Lung (tissue), 12 donors: ENCODE data around the gene IRF7. TPM values are rescaled to one million over a fixed set of nuclear protein-coding genes. Genes with fewer than 3 reads are reported as not detected.
A peak's percentile ranks its signal among the peaks of the same experiment; 100 is the strongest.
"Not testable (repeated sequence)": the region's sequence is repeated elsewhere in the genome, so short reads cannot be mapped to it uniquely, and the experiment has no call there.

ENCODE experiments used
- ATAC-seq: fragments of 200-7000 bp; cut with Tn5 transposase; one replicate; pipeline ENCODE4 v1.9.1; 2020; ENCODE audit warnings: moderate number of reproducible peaks; ENCODE audit not compliant: insufficient read depth, low FRiP score
- DNase-seq, 3 donors: peaks; one replicate each; pipeline ENCODE4 v3.0.0-alpha.2; 2013 to 2017
- H3K27ac ChIP-seq, 2 donors: one replicate each; pipeline ENCODE4 v1.5.1; 2013; ENCODE audit warnings: mild to moderate bottlenecking in 2 of 2, moderate library complexity in 2 of 2, control low read depth in 1 of 2, inconsistent platforms in 1 of 2, low read depth in 1 of 2, low read length in 1 of 2
- H3K27me3 ChIP-seq, 3 donors: one replicate each; pipeline ENCODE4 v1.5.1; 2013; ENCODE audit warnings: low read length in 2 of 3; ENCODE audit not compliant: control insufficient read depth in 3 of 3, insufficient read depth in 3 of 3
- H3K36me3 ChIP-seq, 4 donors: one replicate each; pipeline ENCODE4 v1.5.1; 2013; ENCODE audit warnings: low read length in 4 of 4, mild to moderate bottlenecking in 1 of 4, moderate library complexity in 1 of 4; ENCODE audit not compliant: control insufficient read depth in 4 of 4, insufficient read depth in 4 of 4
- H3K4me1 ChIP-seq, 5 donors: one replicate each; pipeline ENCODE4 v1.5.1; 2013; ENCODE audit warnings: low read length in 5 of 5, mild to moderate bottlenecking in 2 of 5, moderate library complexity in 1 of 5; ENCODE audit not compliant: control insufficient read depth in 5 of 5, insufficient read depth in 5 of 5
- H3K4me3 ChIP-seq: one replicate; pipeline ENCODE4 v1.5.1; 2013; ENCODE audit warnings: mild to moderate bottlenecking, control low read depth, moderate library complexity
- H3K9ac ChIP-seq, 2 donors: one replicate each; pipeline ENCODE4 v1.5.1; 2013; ENCODE audit warnings: low read length in 2 of 2, control low read depth in 1 of 2; ENCODE audit not compliant: insufficient read depth in 1 of 2
- H3K9me3 ChIP-seq, 4 donors: one replicate each; pipeline ENCODE4 v1.5.1; 2013; ENCODE audit warnings: low read length in 3 of 4, mild to moderate bottlenecking in 1 of 4, moderate library complexity in 1 of 4; ENCODE audit not compliant: control insufficient read depth in 4 of 4, insufficient read depth in 3 of 4
- WGBS, 2 donors: extraction: QIAGEN DNeasy Blood & Tissue Kit; methylation state at CpG; one replicate each; pipeline ENCODE4 v1.1.7; 2013; 5-methylcytosine and 5-hydroxymethylcytosine counted together
- polyA plus RNA-seq, 2 donors: library from polyadenylated mRNA; stranded (reverse); fragments of 200-250 nt; gene quantifications; one replicate each; pipeline ENCODE4 v1.2.1, GENCODE V29; 2013
- total RNA-seq, 2 donors: library from RNA; depleted of rRNA in 1 of 2; stranded (reverse); fragments of >200 nt in 1 of 2; gene quantifications; one replicate each; pipeline ENCODE4 v1.2.1, GENCODE V29; 2014 to 2021
- TF ChIP-seq, protein P1 (sequence below): IDR thresholded peaks from 2 replicates; pipeline ENCODE4 v1.5.1; 2012; ENCODE audit warnings: mild to moderate bottlenecking; ENCODE audit errors: control extremely low read depth, extremely low read depth
- donor health status: control.
- donor health status: control.
- donor health status: Bipolar disorder and iron deficiency.
- donor health status: healthy.
- donor health status: DM: yes; HTN: yes; CAD: no.

IRF7 gene
- total and polyA plus RNA-seq, 4 donors: 24.7 to 68.3 (median 52.8) TPM

GRCh38 chr11:574632-575312 is 41.0 kb downstream of the IRF7 start:
- H3K4me3 ChIP-seq: peak overlapping the region; percentile 51
- H3K27ac ChIP-seq: no peak overlapping the region
- WGBS, 2 donors: 22 to 26% methylated on average over 25 of the region's 25 CpGs
- ATAC-seq (no peak), DNase-seq (no peak)
- H3K9ac ChIP-seq: no peak overlapping the region
- peaks cover 0 to 5% (median 0%) of the 10 kb centered on the region in 3 donors for H3K27me3 ChIP-seq
- TF ChIP-seq, protein P1, sequence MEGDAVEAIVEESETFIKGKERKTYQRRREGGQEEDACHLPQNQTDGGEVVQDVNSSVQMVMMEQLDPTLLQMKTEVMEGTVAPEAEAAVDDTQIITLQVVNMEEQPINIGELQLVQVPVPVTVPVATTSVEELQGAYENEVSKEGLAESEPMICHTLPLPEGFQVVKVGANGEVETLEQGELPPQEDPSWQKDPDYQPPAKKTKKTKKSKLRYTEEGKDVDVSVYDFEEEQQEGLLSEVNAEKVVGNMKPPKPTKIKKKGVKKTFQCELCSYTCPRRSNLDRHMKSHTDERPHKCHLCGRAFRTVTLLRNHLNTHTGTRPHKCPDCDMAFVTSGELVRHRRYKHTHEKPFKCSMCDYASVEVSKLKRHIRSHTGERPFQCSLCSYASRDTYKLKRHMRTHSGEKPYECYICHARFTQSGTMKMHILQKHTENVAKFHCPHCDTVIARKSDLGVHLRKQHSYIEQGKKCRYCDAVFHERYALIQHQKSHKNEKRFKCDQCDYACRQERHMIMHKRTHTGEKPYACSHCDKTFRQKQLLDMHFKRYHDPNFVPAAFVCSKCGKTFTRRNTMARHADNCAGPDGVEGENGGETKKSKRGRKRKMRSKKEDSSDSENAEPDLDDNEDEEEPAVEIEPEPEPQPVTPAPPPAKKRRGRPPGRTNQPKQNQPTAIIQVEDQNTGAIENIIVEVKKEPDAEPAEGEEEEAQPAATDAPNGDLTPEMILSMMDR: no peak
- H3K36me3 ChIP-seq: peaks cover 0 to 3% (median 1%) of the 10 kb centered on the region in 4 donors
- no peaks in the 10 kb centered on the region for H3K9me3 ChIP-seq
- H3K4me1 ChIP-seq: peaks cover 4 to 32% (median 18%) of the 10 kb centered on the region in 5 donors

DNA sequence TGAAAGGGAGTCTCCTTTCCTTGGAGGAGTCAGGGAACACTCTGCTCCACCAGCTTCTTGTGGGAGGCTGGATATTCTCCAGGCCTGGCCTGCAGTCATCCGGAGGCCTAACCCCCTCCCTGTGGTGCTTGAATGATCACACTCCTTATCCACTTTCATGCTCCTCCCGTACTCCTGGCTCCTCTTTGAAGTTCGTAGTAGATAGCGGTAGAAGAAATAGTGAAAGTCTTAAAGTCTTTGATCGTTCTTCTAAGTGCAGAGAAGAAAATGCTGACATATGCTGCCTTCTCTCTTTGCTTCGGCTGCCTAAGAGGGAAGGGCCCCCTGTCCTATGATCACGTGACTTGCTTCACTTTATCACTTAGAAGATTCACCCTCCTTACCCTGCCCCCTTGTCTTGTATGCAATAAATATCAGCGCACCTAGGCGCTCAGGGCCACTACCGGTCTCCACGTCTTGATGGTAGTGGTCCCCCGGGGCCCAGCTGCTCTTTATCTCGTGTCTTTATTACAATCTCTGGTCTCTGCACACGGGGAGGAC is 41.6 kb downstream of the IRF7 start:
- not testable (repeated sequence) for H3K27me3 ChIP-seq, H3K36me3 ChIP-seq, H3K9me3 ChIP-seq, H3K27ac ChIP-seq, H3K9ac ChIP-seq, H3K4me3 ChIP-seq, ATAC-seq
- 59 to 61% methylated on average over 14 of the region's 14 CpGs for WGBS, 2 donors
- peaks cover 4 to 35% (median 22%) of the 10 kb centered on the region in 5 donors for H3K4me1 ChIP-seq
- DNase-seq: peak in 1 of 3 donors; percentile 32

DNA sequence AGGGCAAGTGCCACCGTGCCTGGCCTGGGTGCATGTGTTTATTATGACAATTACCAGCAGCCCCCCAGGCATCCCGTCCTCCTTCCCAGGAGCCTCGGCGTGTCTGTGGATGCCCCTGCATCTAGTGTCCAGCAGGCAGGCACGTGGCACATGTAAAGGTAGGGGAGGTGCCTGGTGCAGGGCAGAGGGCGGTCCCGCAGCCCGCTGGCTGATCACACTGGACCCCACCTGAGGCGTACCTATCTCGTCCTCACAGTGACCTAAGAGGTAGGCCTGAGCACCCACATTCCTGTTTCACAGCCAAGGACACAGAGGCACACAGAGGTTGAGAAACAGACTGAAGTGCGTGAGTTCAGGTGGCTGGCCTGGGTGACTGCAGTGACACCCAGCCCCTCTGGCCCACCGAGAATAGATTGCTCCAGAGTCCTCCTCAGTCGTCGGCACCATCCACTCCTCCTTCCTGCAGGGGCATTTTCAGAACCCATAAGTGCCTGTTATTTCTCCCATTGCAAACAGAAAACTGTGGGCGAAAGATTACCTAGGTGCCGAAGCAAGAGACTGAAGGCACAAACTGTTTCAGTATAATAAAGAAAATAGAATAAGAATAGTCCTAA is 42.5 kb downstream of the IRF7 start:
- no peak for DNase-seq
- H3K9me3 ChIP-seq: no peaks in the 10 kb centered on the region
- peak overlapping the region in 1 of 2 donors; percentile 81 for H3K27ac ChIP-seq
- H3K4me1 ChIP-seq: peaks cover 4 to 36% (median 22%) of the 10 kb centered on the region in 5 donors
- H3K9ac ChIP-seq: no peak overlapping the region
- peaks cover 0 to 3% (median under 1%) of the 10 kb centered on the region in 4 donors for H3K36me3 ChIP-seq
- no peak for ATAC-seq
- peaks cover 0 to 5% (median 0%) of the 10 kb centered on the region in 3 donors for H3K27me3 ChIP-seq
- WGBS, 2 donors: 78 to 91% methylated on average over 16 of the region's 16 CpGs
- TF ChIP-seq, protein P1: no peak
- no peak overlapping the region for H3K4me3 ChIP-seq

- peaks cover 0 to 5% (median 0%) of the 10 kb centered on the region in 3 donors for H3K27me3 ChIP-seq
- no peak overlapping the region for H3K4me3 ChIP-seq
- no peak overlapping the region for H3K9ac ChIP-seq
- no peaks in the 10 kb centered on the region for H3K36me3 ChIP-seq
- no peak for ATAC-seq
- DNase-seq: no peak
- no peaks in the 10 kb centered on the region for H3K9me3 ChIP-seq
- peaks cover 0 to 29% (median 14%) of the 10 kb centered on the region in 5 donors for H3K4me1 ChIP-seq
- TF ChIP-seq, protein P1: no peak
- H3K27ac ChIP-seq: no peak overlapping the region
- 73 to 79% methylated on average over 8 of the region's 8 CpGs for WGBS, 2 donors
Observed at GRCh38 chr11:571802-572185, 44.0 kb downstream of the IRF7 start.
